Stomach smooth muscle (tissue), 2 donors: ENCODE measurements around the gene EGFR.

ENCODE experiments used
- H3K27ac ChIP-seq: one replicate; pipeline ENCODE4 v1.7.0; 2013; ENCODE audit warnings: mild to moderate bottlenecking, low read length, inconsistent platforms
- H3K27me3 ChIP-seq, 2 donors: one replicate each; pipeline ENCODE4 v1.7.0; 2013; ENCODE audit warnings: low read length in 2 of 2; ENCODE audit not compliant: insufficient read depth in 2 of 2, control insufficient read depth in 1 of 2
- H3K36me3 ChIP-seq, 2 donors: one replicate each; pipeline ENCODE4 v1.7.0; 2013; ENCODE audit warnings: low read length in 2 of 2; ENCODE audit not compliant: control insufficient read depth in 2 of 2, insufficient read depth in 2 of 2
- H3K4me1 ChIP-seq: one replicate; pipeline ENCODE4 v1.7.0; 2013; ENCODE audit warnings: low read length; ENCODE audit not compliant: control insufficient read depth, insufficient read depth
- H3K4me3 ChIP-seq, 2 donors: one replicate each; pipeline ENCODE4 v1.7.0; 2013; ENCODE audit warnings: low read length in 2 of 2
- H3K9ac ChIP-seq, 2 donors: one replicate each; pipeline ENCODE4 v1.7.0; 2013; ENCODE audit warnings: low read length in 2 of 2, mild to moderate bottlenecking in 1 of 2
- H3K9me3 ChIP-seq, 2 donors: one replicate each; pipeline ENCODE4 v1.7.0; 2013; ENCODE audit warnings: low read length in 2 of 2; ENCODE audit not compliant: control insufficient read depth in 2 of 2
- donor health status: healthy.
- donor health status: Pancreatic carcinoma.

The EGFR gene

GRCh38 chr7:55205124-55205955, 186.5 kb downstream of the EGFR start:
- Histone ChIP-seq H3K27ac (no peak overlapping the region), H3K36me3 (peaks cover 57 to 67% of the 10 kb centered on the region in 2 donors), H3K4me3 (no peak overlapping the region), H3K9me3 (no peaks in the 10 kb centered on the region), H3K9ac (no peak overlapping the region), H3K27me3 (no peaks in the 10 kb centered on the region), H3K4me1 (peaks cover 3% of the 10 kb centered on the region)

- Histone ChIP-seq H3K27ac (no peak overlapping the region), H3K4me3 (no peak overlapping the region), H3K27me3 (no peaks in the 10 kb centered on the region), H3K9me3 (no peaks in the 10 kb centered on the region), H3K36me3 (peaks cover 47 to 57% of the 10 kb centered on the region in 2 donors), H3K9ac (no peak overlapping the region), H3K4me1 (no peaks in the 10 kb centered on the region)
These were observed 187.6 kb downstream of the EGFR start for GRCh38 chr7:55206235-55207029.

GRCh38 chr7:55207436-55208125, 188.8 kb downstream of the EGFR start:
- Histone ChIP-seq H3K27me3 (no peaks in the 10 kb centered on the region), H3K36me3 (peaks cover 36 to 46% of the 10 kb centered on the region in 2 donors), H3K9me3 (no peaks in the 10 kb centered on the region), H3K4me3 (no peak overlapping the region), H3K9ac (no peak overlapping the region), H3K4me1 (peaks cover 7% of the 10 kb centered on the region), H3K27ac (no peak overlapping the region)

GRCh38 chr7:55209366-55209765, 190.5 kb downstream of the EGFR start:
- no peaks in the 10 kb centered on the region for H3K27me3 ChIP-seq
- no peak overlapping the region for H3K27ac ChIP-seq
- peaks cover 15% of the 10 kb centered on the region for H3K4me1 ChIP-seq
- H3K9ac ChIP-seq, result no peak overlapping the region
- peaks cover 24 to 33% of the 10 kb centered on the region in 2 donors for H3K36me3 ChIP-seq
- no peak overlapping the region for H3K4me3 ChIP-seq
- H3K9me3 ChIP-seq, result no peaks in the 10 kb centered on the region

GRCh38 chr7:55210176-55210575, 191.4 kb downstream of the EGFR start:
- Histone ChIP-seq H3K27ac (no peak overlapping the region), H3K4me3 (no peak overlapping the region), H3K27me3 (no peaks in the 10 kb centered on the region), H3K9me3 (no peaks in the 10 kb centered on the region), H3K36me3 (peaks cover 16 to 25% of the 10 kb centered on the region in 2 donors), H3K9ac (no peak overlapping the region), H3K4me1 (peaks cover 17% of the 10 kb centered on the region)

- Histone ChIP-seq H3K27ac (no peak overlapping the region), H3K36me3 (peaks cover 11 to 20% of the 10 kb centered on the region in 2 donors), H3K4me1 (peaks cover 17% of the 10 kb centered on the region), H3K9me3 (no peaks in the 10 kb centered on the region), H3K9ac (no peak overlapping the region), H3K27me3 (no peaks in the 10 kb centered on the region), H3K4me3 (no peak overlapping the region)
These were observed 191.9 kb downstream of the EGFR start for GRCh38 chr7:55210716-55211115.

DNA sequence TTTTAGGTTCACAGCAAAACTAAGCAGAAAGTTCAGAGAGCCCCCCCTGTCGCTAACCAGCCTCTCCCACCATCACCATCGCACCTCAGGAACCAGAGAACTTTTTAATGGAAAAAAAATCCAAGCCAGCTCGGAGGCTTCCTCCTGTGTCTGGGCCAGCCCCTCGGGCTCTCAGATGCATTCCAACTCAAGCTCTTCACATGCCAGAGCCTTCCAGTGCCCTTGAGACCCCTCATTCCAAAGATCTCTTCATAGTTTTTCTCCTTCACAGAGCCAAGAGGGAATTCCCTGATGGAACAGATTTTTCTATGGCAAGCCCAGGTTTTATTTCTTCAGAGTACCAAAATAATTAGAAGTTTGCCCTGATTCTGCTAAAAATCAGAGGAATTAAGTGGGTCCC, 192.9 kb downstream of the EGFR start:
- Histone ChIP-seq H3K27ac (no peak overlapping the region), H3K9ac (no peak overlapping the region), H3K4me3 (no peak overlapping the region), H3K9me3 (no peaks in the 10 kb centered on the region), H3K27me3 (no peaks in the 10 kb centered on the region), H3K36me3 (peaks cover 6 to 10% of the 10 kb centered on the region in 2 donors), H3K4me1 (peaks cover 17% of the 10 kb centered on the region)

- Histone ChIP-seq H3K36me3 (peaks cover 6 to 9% of the 10 kb centered on the region in 2 donors), H3K27ac (no peak overlapping the region), H3K4me3 (no peak overlapping the region), H3K9me3 (no peaks in the 10 kb centered on the region), H3K27me3 (no peaks in the 10 kb centered on the region), H3K9ac (no peak overlapping the region), H3K4me1 (peaks cover 17% of the 10 kb centered on the region)
These were observed 193.4 kb downstream of the EGFR start for GRCh38 chr7:55212176-55212575.

GRCh38 chr7:55212838-55213237, 194.0 kb downstream of the EGFR start:
- Histone ChIP-seq H3K9ac (peak overlapping the region in 1 of 2 donors; percentile 21), H3K27me3 (no peaks in the 10 kb centered on the region), H3K4me1 (peaks cover 17% of the 10 kb centered on the region), H3K9me3 (no peaks in the 10 kb centered on the region), H3K36me3 (peaks cover 5 to 6% of the 10 kb centered on the region in 2 donors), H3K4me3 (peak overlapping the region in 1 of 2 donors; percentile 29), H3K27ac (no peak overlapping the region)

- H3K4me1 ChIP-seq, result peaks cover 17% of the 10 kb centered on the region
- no peak overlapping the region for H3K27ac ChIP-seq
- no peaks in the 10 kb centered on the region for H3K27me3 ChIP-seq
- H3K4me3 ChIP-seq, result no peak overlapping the region
- no peaks in the 10 kb centered on the region for H3K36me3 ChIP-seq
- no peak overlapping the region for H3K9ac ChIP-seq
- H3K9me3 ChIP-seq, result no peaks in the 10 kb centered on the region
These were observed 195.9 kb downstream of the EGFR start for GRCh38 chr7:55214707-55215106.
